ENCODE measurements around the gene PARP14.
"Not testable (repeated sequence)": the region's sequence is repeated elsewhere in the genome, so short reads cannot be mapped to it uniquely, and the experiment has no call there.

PARP14 gene

DNA sequence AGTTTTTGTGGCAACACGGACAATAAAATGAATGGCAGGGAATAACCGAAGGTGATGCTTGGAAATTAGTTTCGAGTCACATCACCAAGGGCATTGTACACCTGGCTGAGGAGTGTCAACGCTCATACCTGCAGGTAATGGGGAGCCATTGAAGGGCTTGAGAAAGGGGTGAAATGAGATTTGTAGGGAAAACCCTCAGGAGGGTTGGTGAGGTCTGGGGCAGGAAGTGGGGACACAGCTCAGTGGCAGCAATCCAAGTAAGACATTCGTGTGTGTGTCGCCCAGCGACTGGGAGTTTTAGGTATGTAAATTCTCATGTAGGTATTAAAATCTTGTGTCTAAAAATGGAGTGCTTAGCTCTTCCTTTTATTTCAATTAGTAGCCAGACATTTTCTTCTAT lies 14.3 kb downstream of the PARP14 start:
- Histone ChIP-seq H3K9me3 (ENCODE audit: low read length) (no peaks in the 10 kb centered on the region), H3K4me3 (ENCODE audit: low read depth in 1 of 2, low read length in 2 of 2) (no peak overlapping the region), H3K9ac (ENCODE audit: low read length) (no peak overlapping the region), H3K27me3 (ENCODE audit: control insufficient read depth in 1 of 2, insufficient read depth in 2 of 2, low read length in 2 of 2) (no peaks in the 10 kb centered on the region), H3K36me3 (ENCODE audit: insufficient read depth, low read length) (peaks cover 62% of the 10 kb centered on the region), H3K27ac (ENCODE audit: low read depth, low read length) (no peak overlapping the region), H3K4me1 (ENCODE audit: insufficient read depth, low read length) (no peaks in the 10 kb centered on the region)

GRCh38 chr3:122695927-122696561 lies 15.4 kb downstream of the PARP14 start:
- Histone ChIP-seq H3K27me3 (ENCODE audit: control insufficient read depth in 1 of 2, insufficient read depth in 2 of 2, low read length in 2 of 2) (no peaks in the 10 kb centered on the region), H3K4me1 (ENCODE audit: insufficient read depth, low read length) (no peaks in the 10 kb centered on the region), H3K4me3 (ENCODE audit: low read depth in 1 of 2, low read length in 2 of 2) (no peak overlapping the region), H3K27ac (ENCODE audit: low read depth, low read length) (no peak overlapping the region), H3K9ac (ENCODE audit: low read length) (no peak overlapping the region), H3K36me3 (ENCODE audit: insufficient read depth, low read length) (peaks cover 68% of the 10 kb centered on the region), H3K9me3 (ENCODE audit: low read length) (no peaks in the 10 kb centered on the region)

GRCh38 chr3:122697952-122698620 lies 17.4 kb downstream of the PARP14 start:
- no peak overlapping the region for H3K27ac ChIP-seq (ENCODE audit: low read depth, low read length)
- no peak overlapping the region for H3K4me3 ChIP-seq (ENCODE audit: low read depth in 1 of 2, low read length in 2 of 2)
- H3K36me3 ChIP-seq (ENCODE audit: insufficient read depth, low read length) = peaks cover 60% of the 10 kb centered on the region
- H3K4me1 ChIP-seq (ENCODE audit: insufficient read depth, low read length) = no peaks in the 10 kb centered on the region
- no peaks in the 10 kb centered on the region for H3K9me3 ChIP-seq (ENCODE audit: low read length)
- H3K9ac ChIP-seq (ENCODE audit: low read length) = no peak overlapping the region
- no peaks in the 10 kb centered on the region for H3K27me3 ChIP-seq (ENCODE audit: control insufficient read depth in 1 of 2, insufficient read depth in 2 of 2, low read length in 2 of 2)

- Histone ChIP-seq H3K9me3 (ENCODE audit: low read length) (no peaks in the 10 kb centered on the region), H3K36me3 (ENCODE audit: insufficient read depth, low read length) (peaks cover 62% of the 10 kb centered on the region), H3K27me3 (ENCODE audit: control insufficient read depth in 1 of 2, insufficient read depth in 2 of 2, low read length in 2 of 2) (no peaks in the 10 kb centered on the region), H3K27ac (ENCODE audit: low read depth, low read length) (no peak overlapping the region), H3K4me1 (ENCODE audit: insufficient read depth, low read length) (no peaks in the 10 kb centered on the region), H3K9ac (ENCODE audit: low read length) (no peak overlapping the region), H3K4me3 (ENCODE audit: low read depth in 1 of 2, low read length in 2 of 2) (no peak overlapping the region)
Observed at GRCh38 chr3:122700193-122700592, 19.6 kb downstream of the PARP14 start.

DNA sequence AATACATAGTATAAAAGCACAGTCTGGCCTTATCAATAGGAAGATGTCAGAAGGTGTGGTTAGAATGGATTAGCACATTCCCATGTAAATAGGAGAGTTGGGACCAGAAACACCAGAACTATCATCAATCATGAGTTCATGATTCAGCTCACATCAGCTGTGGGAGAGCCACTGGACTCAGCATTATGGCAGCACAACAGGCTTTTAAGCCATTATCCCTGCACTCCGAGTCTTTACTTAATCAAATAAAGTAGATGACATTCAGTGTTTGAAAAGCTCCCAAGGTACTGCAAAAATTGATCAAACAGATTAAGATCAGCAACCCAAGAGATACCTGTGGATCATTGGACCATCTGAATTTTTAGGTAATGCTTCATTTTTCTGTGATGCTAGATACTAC lies 24.7 kb downstream of the PARP14 start:
- Histone ChIP-seq H3K27ac (ENCODE audit: low read depth, low read length) (no peak overlapping the region), H3K27me3 (ENCODE audit: control insufficient read depth in 1 of 2, insufficient read depth in 2 of 2, low read length in 2 of 2) (no peaks in the 10 kb centered on the region), H3K9me3 (ENCODE audit: low read length) (no peaks in the 10 kb centered on the region), H3K36me3 (ENCODE audit: insufficient read depth, low read length) (peaks cover 38% of the 10 kb centered on the region), H3K4me3 (ENCODE audit: low read depth in 1 of 2, low read length in 2 of 2) (no peak overlapping the region), H3K9ac (ENCODE audit: low read length) (no peak overlapping the region), H3K4me1 (ENCODE audit: insufficient read depth, low read length) (no peaks in the 10 kb centered on the region)

- not testable (repeated sequence) for H3K27ac ChIP-seq (ENCODE audit: low read depth, low read length); H3K4me1 ChIP-seq (ENCODE audit: insufficient read depth, low read length); H3K9me3 ChIP-seq (ENCODE audit: low read length); H3K9ac ChIP-seq (ENCODE audit: low read length); H3K4me3 ChIP-seq (ENCODE audit: low read depth in 1 of 2, low read length in 2 of 2); H3K27me3 ChIP-seq (ENCODE audit: control insufficient read depth in 1 of 2, insufficient read depth in 2 of 2, low read length in 2 of 2)
- H3K36me3 ChIP-seq (ENCODE audit: insufficient read depth, low read length) = peaks cover 37% of the 10 kb centered on the region
Observed at GRCh38 chr3:122710616-122711251, 30.1 kb downstream of the PARP14 start.

DNA sequence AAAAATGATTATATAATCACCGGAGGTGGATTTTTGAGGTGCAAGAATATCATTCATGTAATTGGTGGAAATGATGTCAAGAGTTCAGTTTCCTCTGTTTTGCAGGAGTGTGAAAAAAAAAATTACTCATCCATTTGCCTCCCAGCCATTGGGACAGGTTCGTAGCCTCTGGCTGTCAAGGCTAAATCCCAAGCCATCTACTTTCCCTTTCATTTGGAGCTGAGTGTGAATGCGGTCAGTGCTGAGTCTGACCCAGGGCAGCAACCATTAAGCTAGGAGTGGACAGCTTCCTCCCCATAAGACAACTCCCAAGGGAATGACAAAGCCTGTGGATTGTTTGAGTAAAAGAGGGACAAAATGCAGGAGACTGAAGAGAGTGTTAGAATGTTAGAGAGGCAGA lies 33.6 kb downstream of the PARP14 start:
- Histone ChIP-seq H3K9me3 (ENCODE audit: low read length) (no peaks in the 10 kb centered on the region), H3K4me3 (ENCODE audit: low read depth in 1 of 2, low read length in 2 of 2) (no peak overlapping the region), H3K27ac (ENCODE audit: low read depth, low read length) (no peak overlapping the region), H3K4me1 (ENCODE audit: insufficient read depth, low read length) (no peaks in the 10 kb centered on the region), H3K9ac (ENCODE audit: low read length) (no peak overlapping the region), H3K27me3 (ENCODE audit: control insufficient read depth in 1 of 2, insufficient read depth in 2 of 2, low read length in 2 of 2) (no peaks in the 10 kb centered on the region), H3K36me3 (ENCODE audit: insufficient read depth, low read length) (peaks cover 64% of the 10 kb centered on the region)

DNA sequence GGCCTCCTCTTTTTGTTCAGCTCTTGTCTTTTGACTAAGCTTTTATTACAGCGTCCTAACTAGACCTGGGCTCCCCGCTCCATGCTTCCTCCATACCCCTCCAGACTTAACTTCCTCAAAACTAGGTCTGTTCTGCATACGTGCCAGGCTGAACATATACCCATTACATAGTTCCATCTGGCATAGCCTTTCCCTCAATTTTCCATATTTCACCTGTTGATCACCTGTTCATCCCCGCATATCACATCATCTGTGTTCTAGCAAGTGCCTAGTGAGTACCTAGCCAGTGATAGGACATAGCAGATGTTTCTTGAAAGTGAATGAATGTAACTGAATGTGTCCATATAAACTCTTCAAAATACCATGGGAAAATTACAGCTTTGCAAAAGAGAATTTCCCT lies 36.0 kb downstream of the PARP14 start:
- Histone ChIP-seq H3K27ac (ENCODE audit: low read depth, low read length) (no peak overlapping the region), H3K9me3 (ENCODE audit: low read length) (no peaks in the 10 kb centered on the region), H3K36me3 (ENCODE audit: insufficient read depth, low read length) (peaks cover 66% of the 10 kb centered on the region), H3K9ac (ENCODE audit: low read length) (no peak overlapping the region), H3K4me1 (ENCODE audit: insufficient read depth, low read length) (no peaks in the 10 kb centered on the region), H3K27me3 (ENCODE audit: control insufficient read depth in 1 of 2, insufficient read depth in 2 of 2, low read length in 2 of 2) (no peaks in the 10 kb centered on the region), H3K4me3 (ENCODE audit: low read depth in 1 of 2, low read length in 2 of 2) (no peak overlapping the region)

DNA sequence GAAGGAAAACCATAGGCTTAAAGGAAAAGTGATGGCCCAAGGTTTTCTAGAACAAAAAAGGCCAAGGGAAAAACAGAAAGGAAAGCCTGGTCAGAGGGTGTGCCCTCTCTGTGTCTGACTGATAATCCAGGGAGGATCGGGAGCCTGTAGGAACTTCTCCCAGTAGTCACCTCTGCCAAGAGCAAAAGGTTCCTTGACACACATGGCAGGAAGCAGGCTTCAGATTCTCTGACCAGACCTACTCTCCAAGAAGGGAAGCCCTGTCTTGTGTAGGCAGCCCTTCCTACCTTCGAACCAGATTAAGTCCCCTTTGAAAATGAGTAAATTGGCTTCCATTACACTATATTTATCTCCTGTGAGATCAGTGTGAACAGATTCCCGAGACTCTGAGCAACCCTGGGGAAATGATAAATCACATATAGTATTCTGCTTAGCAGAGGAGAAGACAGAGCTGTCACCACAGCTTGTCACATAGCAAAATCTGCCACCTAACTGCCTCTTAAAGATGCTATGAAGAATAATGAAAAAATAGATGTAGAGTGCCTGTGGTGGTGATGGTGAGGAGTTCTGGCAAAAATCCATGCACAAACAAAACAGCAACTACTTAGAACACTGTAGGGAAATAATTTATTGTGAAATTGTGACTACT lies 38.8 kb downstream of the PARP14 start:
- Histone ChIP-seq H3K4me1 (ENCODE audit: insufficient read depth, low read length) (no peaks in the 10 kb centered on the region), H3K4me3 (ENCODE audit: low read depth in 1 of 2, low read length in 2 of 2) (no peak overlapping the region), H3K27me3 (ENCODE audit: control insufficient read depth in 1 of 2, insufficient read depth in 2 of 2, low read length in 2 of 2) (no peaks in the 10 kb centered on the region), H3K27ac (ENCODE audit: low read depth, low read length) (no peak overlapping the region), H3K9me3 (ENCODE audit: low read length) (no peaks in the 10 kb centered on the region), H3K36me3 (ENCODE audit: insufficient read depth, low read length) (peaks cover 49% of the 10 kb centered on the region), H3K9ac (ENCODE audit: low read length) (no peak overlapping the region)

DNA sequence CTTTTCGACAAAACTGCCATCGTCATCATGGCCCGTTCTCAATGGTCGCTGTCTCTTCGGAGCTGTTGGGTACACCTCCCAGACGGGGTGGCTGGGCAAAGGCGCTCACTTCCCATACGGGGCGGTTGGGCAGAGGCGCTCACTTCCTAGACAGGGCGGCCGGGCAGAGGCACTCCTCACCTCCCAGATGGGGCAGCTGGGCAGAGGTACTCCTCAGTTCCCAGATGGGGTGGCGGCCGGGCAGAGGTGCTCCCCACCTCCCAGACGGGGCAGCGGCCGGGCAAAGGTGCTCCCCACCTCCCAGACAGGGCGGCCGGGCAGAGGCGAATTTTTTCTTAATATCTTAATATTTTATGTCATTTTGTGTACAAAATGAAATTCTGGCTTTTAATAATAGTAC lies 44.5 kb downstream of the PARP14 start:
- Histone ChIP-seq H3K36me3 (ENCODE audit: insufficient read depth, low read length) (no peaks in the 10 kb centered on the region), H3K4me3 (ENCODE audit: low read depth in 1 of 2, low read length in 2 of 2) (no peak overlapping the region), H3K9ac (ENCODE audit: low read length) (no peak overlapping the region)

GRCh38 chr3:122727294-122727693 lies 46.7 kb downstream of the PARP14 start:
- H3K27me3 ChIP-seq (ENCODE audit: control insufficient read depth in 1 of 2, insufficient read depth in 2 of 2, low read length in 2 of 2) = no peaks in the 10 kb centered on the region
- H3K36me3 ChIP-seq (ENCODE audit: insufficient read depth, low read length) = no peaks in the 10 kb centered on the region
- H3K4me3 ChIP-seq (ENCODE audit: low read depth in 1 of 2, low read length in 2 of 2) = no peak overlapping the region
- no peaks in the 10 kb centered on the region for H3K9me3 ChIP-seq (ENCODE audit: low read length)
- no peak overlapping the region for H3K27ac ChIP-seq (ENCODE audit: low read depth, low read length)
- no peaks in the 10 kb centered on the region for H3K4me1 ChIP-seq (ENCODE audit: insufficient read depth, low read length)
- H3K9ac ChIP-seq (ENCODE audit: low read length) = no peak overlapping the region

More for the DNA sequence above, 44.5 kb downstream of the PARP14 start:
- no peaks in the 10 kb centered on the region for H3K27me3 ChIP-seq (ENCODE audit: control insufficient read depth in 1 of 2, insufficient read depth in 2 of 2, low read length in 2 of 2)
- H3K27ac ChIP-seq (ENCODE audit: low read depth, low read length) = no peak overlapping the region
- H3K4me1 ChIP-seq (ENCODE audit: insufficient read depth, low read length) = no peaks in the 10 kb centered on the region
- no peaks in the 10 kb centered on the region for H3K9me3 ChIP-seq (ENCODE audit: low read length)

All from muscle layer of colon (tissue), 2 donors.